ENCODE data around the gene ZNF358.

- TF ChIP-seq POLR2A (IDR thresholded peaks at IDR 0.05) (no peak), CTCF (IDR thresholded peaks at IDR 0.05) (no peak)
Measured at GRCh38 chr19:7533281-7533885, 17.5 kb downstream of the ZNF358 start.

Measured in uterus (tissue), 2 donors.